ENCODE results near the gene ISL2. TPM values are rescaled to one million over a fixed set of nuclear protein-coding genes. Genes with fewer than 3 reads are reported as not detected.

ISL2 gene
- total and polyA plus RNA-seq, 2 of the 13 experiments (the other 11 are each of a cell fraction or from before 2014, with no cell fraction given) = 4.3 to 5.1 TPM

DNA sequence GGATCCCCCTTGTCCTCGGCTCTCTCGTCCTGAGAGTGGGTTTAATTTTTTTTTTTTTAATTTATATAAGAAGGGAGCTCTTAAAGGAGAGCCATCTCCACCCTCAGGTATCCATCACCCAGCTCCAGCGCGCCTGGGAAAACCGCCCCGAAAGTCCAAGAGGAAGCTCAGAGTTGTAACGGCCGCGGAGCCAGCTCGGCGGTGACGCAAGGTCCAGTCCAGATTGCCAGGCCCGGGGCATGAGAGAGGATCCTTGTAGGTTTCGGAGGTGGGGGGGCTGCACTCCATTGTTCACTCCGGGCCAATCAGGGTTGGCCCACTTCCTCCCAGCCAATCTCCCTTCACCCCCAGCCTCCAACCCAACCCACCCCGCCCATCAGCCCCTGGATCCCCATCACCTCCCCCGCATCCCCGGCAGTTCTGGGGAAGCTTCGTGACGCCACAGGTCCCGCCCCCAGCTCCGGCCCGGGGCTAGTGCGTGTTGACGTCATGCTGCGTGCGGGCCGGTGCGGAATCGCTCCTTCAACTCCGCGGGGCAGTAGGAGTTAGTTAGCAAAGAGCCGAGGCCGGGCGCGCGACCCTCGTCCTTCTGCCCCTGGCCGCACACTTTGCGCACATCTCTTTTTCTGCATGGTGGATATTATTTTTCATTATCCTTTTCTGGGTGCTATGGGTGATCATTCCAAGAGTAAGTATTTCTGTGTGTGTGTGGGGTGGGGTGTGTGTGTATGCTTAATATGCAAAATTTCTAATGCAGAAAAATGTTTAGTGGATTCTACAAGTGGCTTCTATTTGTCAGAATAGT lies at the start of gene ISL2 (continued):
- TF ChIP-seq HOXA3 (CRISPR knock-in tag; IDR thresholded peaks at IDR 0.05) (peak; percentile 96), HNRNPH1 (optimal IDR thresholded peaks at IDR 0.05; ENCODE audit: low read depth, low read length) (no peak), MAFK (conservative IDR thresholded peaks at IDR 0.05 in 1 of 2, IDR thresholded peaks at IDR 0.05 in 1 of 2; ENCODE audit: low read length in 2 of 2) (no peak), ZNF580 (CRISPR knock-in tag; IDR thresholded peaks at IDR 0.05; ENCODE audit: borderline replicate concordance, low read depth) (no peak; the same call in 1 of the 2 replicates), MBNL3 (CRISPR knock-in tag; conservative IDR thresholded peaks at IDR 0.05) (no peak), CENPX (CRISPR knock-in tag; IDR thresholded peaks at IDR 0.05) (no peak), ZNF143 (CRISPR knock-in tag; IDR thresholded peaks at IDR 0.05) (0 out of 2 replicates have a peak, but pooled peaks have one; percentile 42), ZNF788 (CRISPR knock-in tag; IDR thresholded peaks at IDR 0.05; ENCODE audit: borderline replicate concordance) (peak; percentile 54; the same call in 1 of the 2 replicates), NCOR1 (IDR thresholded peaks at IDR 0.05; ENCODE audit: borderline replicate concordance, low read length) (no peak; the same call in 1 of the 2 replicates), ZNF766 (CRISPR knock-in tag; IDR thresholded peaks at IDR 0.05; ENCODE audit: borderline replicate concordance) (peak; percentile 62; the same call in 1 of the 2 replicates), ZNF263 (CRISPR knock-in tag; IDR thresholded peaks at IDR 0.05) (peak; percentile 17; the same call in 1 of the 2 replicates), NR3C1 (CRISPR knock-in tag; IDR thresholded peaks at IDR 0.05) (no peak), PRPF4 (IDR thresholded peaks at IDR 0.05; ENCODE audit: low read depth, low read length, poor library complexity, severe bottlenecking) (no peak), GATA4 (IDR thresholded peaks at IDR 0.05; ENCODE audit: borderline replicate concordance, low read depth) (peak; percentile 32; the same call in 1 of the 2 replicates), HNRNPL (IDR thresholded peaks at IDR 0.05; ENCODE audit: low read depth, low read length) (no peak), ZKSCAN5 (CRISPR knock-in tag; IDR thresholded peaks at IDR 0.05) (0 out of 2 replicates have a peak, but pooled peaks have one; percentile 54), GABPB1 (CRISPR knock-in tag; IDR thresholded peaks at IDR 0.05) (peak; percentile 78), ZNF615 (CRISPR knock-in tag; IDR thresholded peaks at IDR 0.05; ENCODE audit: borderline replicate concordance) (no peak), FOXP1 (IDR thresholded peaks at IDR 0.05) (no peak), FOXP1 (CRISPR knock-in tag; IDR thresholded peaks at IDR 0.05) (no peak)
- TF ChIP-seq, protein P1, sequence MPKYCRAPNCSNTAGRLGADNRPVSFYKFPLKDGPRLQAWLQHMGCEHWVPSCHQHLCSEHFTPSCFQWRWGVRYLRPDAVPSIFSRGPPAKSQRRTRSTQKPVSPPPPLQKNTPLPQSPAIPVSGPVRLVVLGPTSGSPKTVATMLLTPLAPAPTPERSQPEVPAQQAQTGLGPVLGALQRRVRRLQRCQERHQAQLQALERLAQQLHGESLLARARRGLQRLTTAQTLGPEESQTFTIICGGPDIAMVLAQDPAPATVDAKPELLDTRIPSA (CRISPR knock-in tag; IDR thresholded peaks at IDR 0.05; ENCODE audit: borderline replicate concordance) = peak; percentile 59; the same call in 1 of the 2 replicates
- TF ChIP-seq, protein P2, sequence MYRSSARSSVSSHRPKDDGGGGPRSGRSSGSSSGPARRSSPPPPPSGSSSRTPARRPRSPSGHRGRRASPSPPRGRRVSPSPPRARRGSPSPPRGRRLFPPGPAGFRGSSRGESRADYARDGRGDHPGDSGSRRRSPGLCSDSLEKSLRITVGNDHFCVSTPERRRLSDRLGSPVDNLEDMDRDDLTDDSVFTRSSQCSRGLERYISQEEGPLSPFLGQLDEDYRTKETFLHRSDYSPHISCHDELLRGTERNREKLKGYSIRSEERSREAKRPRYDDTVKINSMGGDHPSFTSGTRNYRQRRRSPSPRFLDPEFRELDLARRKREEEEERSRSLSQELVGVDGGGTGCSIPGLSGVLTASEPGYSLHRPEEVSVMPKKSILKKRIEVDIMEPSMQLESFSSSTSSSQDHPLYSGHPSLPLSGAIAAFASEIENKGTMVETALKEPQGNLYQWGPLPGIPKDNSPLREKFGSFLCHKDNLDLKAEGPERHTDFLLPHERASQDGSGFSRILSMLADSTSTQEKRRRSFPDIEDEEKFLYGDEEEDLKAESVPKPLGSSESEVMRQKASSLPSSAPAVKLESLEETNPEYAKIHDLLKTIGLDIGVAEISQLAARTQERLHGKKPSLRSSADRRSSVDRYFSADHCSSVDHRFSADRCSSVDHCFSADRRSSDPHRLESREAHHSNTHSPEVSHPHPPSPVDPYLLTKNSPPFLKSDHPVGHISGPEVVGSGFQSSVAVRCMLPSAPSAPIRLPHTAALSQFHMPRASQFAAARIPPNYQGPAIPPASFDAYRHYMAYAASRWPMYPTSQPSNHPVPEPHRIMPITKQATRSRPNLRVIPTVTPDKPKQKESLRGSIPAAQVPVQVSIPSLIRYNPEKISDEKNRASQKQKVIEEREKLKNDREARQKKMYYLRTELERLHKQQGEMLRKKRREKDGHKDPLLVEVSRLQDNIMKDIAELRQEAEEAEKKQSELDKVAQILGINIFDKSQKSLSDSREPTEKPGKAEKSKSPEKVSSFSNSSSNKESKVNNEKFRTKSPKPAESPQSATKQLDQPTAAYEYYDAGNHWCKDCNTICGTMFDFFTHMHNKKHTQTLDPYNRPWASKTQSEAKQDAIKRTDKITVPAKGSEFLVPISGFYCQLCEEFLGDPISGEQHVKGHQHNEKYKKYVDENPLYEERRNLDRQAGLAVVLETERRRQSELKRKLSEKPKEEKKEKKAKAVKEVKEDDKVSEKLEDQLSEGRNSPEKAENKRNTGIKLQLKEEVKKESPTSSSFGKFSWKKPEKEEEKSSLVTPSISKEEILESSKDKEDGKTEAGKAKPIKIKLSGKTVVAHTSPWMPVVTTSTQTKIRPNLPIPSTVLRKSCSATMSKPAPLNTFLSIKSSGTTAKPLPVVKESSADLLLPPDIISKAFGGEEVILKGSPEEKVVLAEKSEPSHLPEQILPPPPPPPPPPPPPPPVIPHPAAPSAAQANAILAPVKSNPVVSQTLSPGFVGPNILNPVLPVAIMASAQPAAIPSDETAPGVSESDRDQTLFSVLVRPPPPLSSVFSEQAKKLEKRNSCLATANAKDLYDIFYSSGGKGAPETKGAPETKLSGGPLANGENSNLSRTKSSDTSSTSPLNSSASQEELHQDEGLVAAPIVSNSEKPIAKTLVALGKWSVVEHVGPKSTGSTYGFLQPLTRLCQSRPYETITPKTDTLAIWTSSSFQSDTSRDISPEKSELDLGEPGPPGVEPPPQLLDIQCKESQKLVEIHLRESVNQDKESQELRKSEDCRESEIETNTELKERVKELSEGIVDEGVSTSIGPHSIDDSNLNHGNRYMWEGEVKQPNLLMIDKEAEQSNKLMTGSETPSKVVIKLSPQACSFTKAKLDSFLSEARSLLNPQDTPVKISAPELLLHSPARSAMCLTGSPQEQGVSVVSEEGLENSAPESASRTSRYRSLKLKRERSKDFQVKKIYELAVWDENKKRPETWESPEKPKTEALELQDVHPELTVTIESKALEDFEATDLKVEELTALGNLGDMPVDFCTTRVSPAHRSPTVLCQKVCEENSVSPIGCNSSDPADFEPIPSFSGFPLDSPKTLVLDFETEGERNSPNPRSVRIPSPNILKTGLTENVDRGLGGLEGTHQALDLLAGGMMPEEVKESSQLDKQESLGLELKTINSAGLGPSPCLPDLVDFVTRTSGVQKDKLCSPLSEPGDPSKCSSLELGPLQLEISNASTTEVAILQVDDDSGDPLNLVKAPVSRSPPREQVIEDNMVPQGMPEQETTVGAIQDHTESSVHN (CRISPR knock-in tag; IDR thresholded peaks at IDR 0.05) = no peak
